ENCODE results near the gene FYCO1.

FYCO1 gene

DNA sequence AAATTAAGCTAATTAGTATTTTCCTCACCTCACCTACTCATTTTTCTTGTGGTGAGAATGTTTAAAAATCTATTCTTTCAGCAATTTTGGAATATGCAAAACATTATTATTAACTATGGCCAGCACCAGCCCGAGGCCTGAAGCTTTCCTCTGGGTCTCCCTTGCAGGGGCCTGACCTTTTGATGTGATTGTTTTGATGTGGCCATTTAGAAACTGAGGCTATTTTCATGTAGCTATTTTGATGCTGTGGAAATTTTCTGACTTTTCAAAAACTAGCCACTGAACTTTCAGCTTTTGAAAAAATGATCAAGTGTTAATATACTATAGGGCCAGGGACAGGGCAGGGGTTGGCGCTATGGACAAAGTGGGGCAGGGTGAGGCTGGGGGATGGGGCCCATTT, 117.5 kb downstream of the FYCO1 start:
- Histone ChIP-seq H3K4me2 (ENCODE audit: low read depth, low read length, poor library complexity, severe bottlenecking) (no peak overlapping the region), H3K4me1 (ENCODE audit: insufficient read depth, low read length, poor library complexity, severe bottlenecking) (peaks cover 49% of the 10 kb centered on the region)

GRCh38 chr3:45874677-45875346, 120.8 kb downstream of the FYCO1 start:
- TF ChIP-seq EZH2phosphoT487 (IDR thresholded peaks at IDR 0.05; ENCODE audit: borderline replicate concordance) = no peak
- TF ChIP-seq, protein P1, sequence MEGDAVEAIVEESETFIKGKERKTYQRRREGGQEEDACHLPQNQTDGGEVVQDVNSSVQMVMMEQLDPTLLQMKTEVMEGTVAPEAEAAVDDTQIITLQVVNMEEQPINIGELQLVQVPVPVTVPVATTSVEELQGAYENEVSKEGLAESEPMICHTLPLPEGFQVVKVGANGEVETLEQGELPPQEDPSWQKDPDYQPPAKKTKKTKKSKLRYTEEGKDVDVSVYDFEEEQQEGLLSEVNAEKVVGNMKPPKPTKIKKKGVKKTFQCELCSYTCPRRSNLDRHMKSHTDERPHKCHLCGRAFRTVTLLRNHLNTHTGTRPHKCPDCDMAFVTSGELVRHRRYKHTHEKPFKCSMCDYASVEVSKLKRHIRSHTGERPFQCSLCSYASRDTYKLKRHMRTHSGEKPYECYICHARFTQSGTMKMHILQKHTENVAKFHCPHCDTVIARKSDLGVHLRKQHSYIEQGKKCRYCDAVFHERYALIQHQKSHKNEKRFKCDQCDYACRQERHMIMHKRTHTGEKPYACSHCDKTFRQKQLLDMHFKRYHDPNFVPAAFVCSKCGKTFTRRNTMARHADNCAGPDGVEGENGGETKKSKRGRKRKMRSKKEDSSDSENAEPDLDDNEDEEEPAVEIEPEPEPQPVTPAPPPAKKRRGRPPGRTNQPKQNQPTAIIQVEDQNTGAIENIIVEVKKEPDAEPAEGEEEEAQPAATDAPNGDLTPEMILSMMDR (conservative IDR thresholded peaks at IDR 0.05; ENCODE audit: low read length) = no peak
- H3K27me3 ChIP-seq (ENCODE audit: insufficient read depth, low read length, poor library complexity, severe bottlenecking) = no peaks in the 10 kb centered on the region
- H3K9me2 ChIP-seq (replicated peaks; ENCODE audit: low read depth, low read length) = no peaks in the 10 kb centered on the region
- peak overlapping the region; percentile 38 for H3K4me2 ChIP-seq (ENCODE audit: low read depth, low read length, poor library complexity, severe bottlenecking)
- H3K9ac ChIP-seq (ENCODE audit: low read depth, low read length, poor library complexity, severe bottlenecking) = no peak overlapping the region
- H3K4me1 ChIP-seq (ENCODE audit: insufficient read depth, low read length, poor library complexity, severe bottlenecking) = peaks cover 52% of the 10 kb centered on the region
- no peaks in the 10 kb centered on the region for H3K36me3 ChIP-seq (ENCODE audit: insufficient read depth, low read length)
- H3F3A ChIP-seq (ENCODE audit: low read depth) = peaks cover 5% of the 10 kb centered on the region; the same call in 1 of the 2 replicates
- H4K20me1 ChIP-seq (ENCODE audit: insufficient read depth, low read length, poor library complexity, severe bottlenecking) = no peaks in the 10 kb centered on the region
- no peak overlapping the region for H3K4me3 ChIP-seq (ENCODE audit: low read length, poor library complexity, severe bottlenecking)
- no peak overlapping the region for H2AFZ ChIP-seq (ENCODE audit: low read length)
- H3K79me2 ChIP-seq (ENCODE audit: insufficient read depth, low read length) = no peaks in the 10 kb centered on the region
- H3K9me3 ChIP-seq (ENCODE audit: insufficient read depth, low read depth, low read length) = no peaks in the 10 kb centered on the region

More for the DNA sequence above, 117.5 kb downstream of the FYCO1 start:
- Histone ChIP-seq H3K36me3 (ENCODE audit: insufficient read depth, low read length) (no peaks in the 10 kb centered on the region), H3K9ac (ENCODE audit: low read depth, low read length, poor library complexity, severe bottlenecking) (no peak overlapping the region), H3K79me2 (ENCODE audit: insufficient read depth, low read length) (no peaks in the 10 kb centered on the region), H3K27me3 (ENCODE audit: insufficient read depth, low read length, poor library complexity, severe bottlenecking) (no peaks in the 10 kb centered on the region), H3K9me3 (ENCODE audit: insufficient read depth, low read depth, low read length) (no peaks in the 10 kb centered on the region), H2AFZ (ENCODE audit: low read length) (no peak overlapping the region), H3F3A (ENCODE audit: low read depth) (no peaks in the 10 kb centered on the region; the same call in 1 of the 2 replicates), H3K9me2 (replicated peaks; ENCODE audit: low read depth, low read length) (no peaks in the 10 kb centered on the region), H3K4me3 (ENCODE audit: low read length, poor library complexity, severe bottlenecking) (no peak overlapping the region), H4K20me1 (ENCODE audit: insufficient read depth, low read length, poor library complexity, severe bottlenecking) (no peaks in the 10 kb centered on the region)
- TF ChIP-seq, protein P1 (conservative IDR thresholded peaks at IDR 0.05; ENCODE audit: low read length) = no peak
- TF ChIP-seq EZH2phosphoT487 (IDR thresholded peaks at IDR 0.05; ENCODE audit: borderline replicate concordance) = no peak

GRCh38 chr3:45873638-45874037, 122.0 kb downstream of the FYCO1 start:
- Histone ChIP-seq H3K4me3 (ENCODE audit: low read length, poor library complexity, severe bottlenecking) (no peak overlapping the region), H3F3A (ENCODE audit: low read depth) (peaks cover 5% of the 10 kb centered on the region; the same call in 1 of the 2 replicates), H3K27me3 (ENCODE audit: insufficient read depth, low read length, poor library complexity, severe bottlenecking) (no peaks in the 10 kb centered on the region), H3K79me2 (ENCODE audit: insufficient read depth, low read length) (no peaks in the 10 kb centered on the region), H3K4me2 (ENCODE audit: low read depth, low read length, poor library complexity, severe bottlenecking) (no peak overlapping the region), H3K9me3 (ENCODE audit: insufficient read depth, low read depth, low read length) (no peaks in the 10 kb centered on the region), H2AFZ (ENCODE audit: low read length) (no peak overlapping the region), H3K4me1 (ENCODE audit: insufficient read depth, low read length, poor library complexity, severe bottlenecking) (peaks cover 52% of the 10 kb centered on the region), H3K9me2 (replicated peaks; ENCODE audit: low read depth, low read length) (no peaks in the 10 kb centered on the region), H3K36me3 (ENCODE audit: insufficient read depth, low read length) (no peaks in the 10 kb centered on the region), H4K20me1 (ENCODE audit: insufficient read depth, low read length, poor library complexity, severe bottlenecking) (no peaks in the 10 kb centered on the region), H3K9ac (ENCODE audit: low read depth, low read length, poor library complexity, severe bottlenecking) (no peak overlapping the region)
- no peak for TF ChIP-seq EZH2phosphoT487 (IDR thresholded peaks at IDR 0.05; ENCODE audit: borderline replicate concordance)

- Histone ChIP-seq H3K27me3 (ENCODE audit: insufficient read depth, low read length, poor library complexity, severe bottlenecking) (no peaks in the 10 kb centered on the region), H3K4me3 (ENCODE audit: low read length, poor library complexity, severe bottlenecking) (no peak overlapping the region), H3K79me2 (ENCODE audit: insufficient read depth, low read length) (no peaks in the 10 kb centered on the region), H2AFZ (ENCODE audit: low read length) (no peak overlapping the region), H3F3A (ENCODE audit: low read depth) (peaks cover 5% of the 10 kb centered on the region; the same call in 1 of the 2 replicates), H4K20me1 (ENCODE audit: insufficient read depth, low read length, poor library complexity, severe bottlenecking) (no peaks in the 10 kb centered on the region), H3K9ac (ENCODE audit: low read depth, low read length, poor library complexity, severe bottlenecking) (no peak overlapping the region), H3K9me3 (ENCODE audit: insufficient read depth, low read depth, low read length) (no peaks in the 10 kb centered on the region), H3K9me2 (replicated peaks; ENCODE audit: low read depth, low read length) (no peaks in the 10 kb centered on the region), H3K4me2 (ENCODE audit: low read depth, low read length, poor library complexity, severe bottlenecking) (no peak overlapping the region), H3K36me3 (ENCODE audit: insufficient read depth, low read length) (no peaks in the 10 kb centered on the region), H3K4me1 (ENCODE audit: insufficient read depth, low read length, poor library complexity, severe bottlenecking) (peaks cover 56% of the 10 kb centered on the region)
- no peak for TF ChIP-seq EZH2phosphoT487 (IDR thresholded peaks at IDR 0.05; ENCODE audit: borderline replicate concordance)
- TF ChIP-seq, protein P1 (conservative IDR thresholded peaks at IDR 0.05; ENCODE audit: low read length) = no peak
Measured at GRCh38 chr3:45873036-45873435, 122.6 kb downstream of the FYCO1 start.
